Peyer's patch (tissue), 4 donors: ENCODE results near the gene GTPBP10. TPM values are rescaled to one million over a fixed set of nuclear protein-coding genes. Genes with fewer than 3 reads are reported as not detected.
"Not testable (repeated sequence)": the region's sequence is repeated elsewhere in the genome, so short reads cannot be mapped to it uniquely, and the experiment has no call there.

Source experiments
- DNase-seq, 3 donors: peaks; one replicate each; pipeline ENCODE4 v3.0.0-alpha.2; 2017 to 2019
- H3K27ac ChIP-seq, 4 donors: fragments of 200-600 bp; sonication (generic); one replicate each; pipeline ENCODE4 v1.5.1; 2016 to 2019
- H3K27me3 ChIP-seq, 2 donors: fragments of 200-600 bp; sonication (generic); one replicate each; pipeline ENCODE4 v1.5.1; 2019
- H3K36me3 ChIP-seq, 3 donors: fragments of 200-600 bp; sonication (generic); one replicate each; pipeline ENCODE4 v1.5.1; 2016 to 2019
- H3K4me1 ChIP-seq, 4 donors: fragments of 200-600 bp; sonication (generic); one replicate each; pipeline ENCODE4 v1.5.1; 2016 to 2019
- H3K4me3 ChIP-seq, 4 donors: fragments of 200-600 bp; sonication (generic); 1 replicate in 3 of 4; 2 replicates in 1 of 4; pipeline ENCODE4 v1.5.1; 2016 to 2019; ENCODE audit warnings: mild to moderate bottlenecking in 1 of 4
- H3K9me3 ChIP-seq, 4 donors: fragments of 200-600 bp; sonication (generic); one replicate each; pipeline ENCODE4 v1.5.1; 2016 to 2019; ENCODE audit warnings: mild to moderate bottlenecking in 1 of 4
- CTCF ChIP-seq, 6 experiments: fragments of 450-650 bp in 4 of 6; fragments of 200-600 bp in 2 of 6; sonication (generic) in 1 of 6; IDR thresholded peaks; one replicate each; pipeline ENCODE4 v1.5.1; 2017 to 2019; ENCODE audit warnings: antibody characterized with exemption in 6 of 6, mild to moderate bottlenecking in 3 of 6, moderate library complexity in 1 of 6
- POLR2A ChIP-seq, 2 donors: fragments of 450-650 bp; IDR thresholded peaks; one replicate each; pipeline ENCODE4 v1.5.1; 2017; ENCODE audit warnings: antibody characterized with exemption in 2 of 2, mild to moderate bottlenecking in 2 of 2, moderate library complexity in 2 of 2
- total RNA-seq, 4 donors: library from RNA; depleted of rRNA; stranded (reverse); fragments of >200 nt; gene quantifications; one replicate each; pipeline ENCODE4 v1.1.0, GENCODE V29; 2016

Gene GTPBP10
- total RNA-seq, 4 donors from 2014 or later, result 11.6 to 24.8 (median 17.8) TPM

DNA sequence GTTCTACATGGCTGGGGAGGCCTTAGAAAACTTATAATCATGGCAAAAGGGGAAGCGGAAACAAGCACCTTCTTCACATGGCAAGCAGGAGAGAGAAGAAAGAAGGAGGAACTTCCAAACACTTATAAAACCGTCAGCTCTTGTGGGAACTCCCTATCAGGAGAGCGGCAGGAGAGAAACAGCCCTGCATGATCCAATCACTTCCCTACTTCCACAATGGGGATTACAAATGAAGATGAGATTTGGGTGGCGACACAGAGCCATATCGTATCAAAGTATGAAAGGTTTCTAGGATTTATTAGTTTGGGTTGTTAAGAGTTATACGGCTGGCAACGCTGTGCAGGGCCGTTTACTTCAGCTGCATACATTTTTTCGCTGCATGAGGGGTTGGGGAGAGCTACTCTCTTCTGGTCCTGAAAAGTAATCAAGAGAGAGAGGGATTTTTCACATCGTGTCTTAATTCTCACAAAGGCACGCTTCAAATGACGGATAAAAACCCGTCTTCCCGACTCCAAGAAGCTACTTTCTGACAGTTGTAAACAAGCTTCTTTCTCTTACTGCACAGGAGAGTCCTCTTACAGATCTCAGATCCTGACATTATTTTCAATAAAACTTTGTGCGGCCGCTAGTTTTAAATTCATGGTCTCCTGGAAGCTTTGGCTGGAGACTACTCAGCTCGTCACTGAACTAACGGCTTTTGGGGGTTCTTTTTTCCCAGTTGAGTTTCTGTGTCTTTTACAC lies 751 bp upstream of the GTPBP10 start:
- TF ChIP-seq POLR2A (IDR thresholded peaks at IDR 0.05), result no peak
- TF ChIP-seq CTCF (IDR thresholded peaks at IDR 0.05), result no peak
- Histone ChIP-seq H3K36me3 (no peaks in the 10 kb centered on the region), H3K4me3 (peak overlapping the region; percentile 57 to 72 (median 72)), H3K9me3 (no peaks in the 10 kb centered on the region), H3K4me1 (peaks cover 0 to 9% (median 2%) of the 10 kb centered on the region in 4 donors), H3K27me3 (no peaks in the 10 kb centered on the region), H3K27ac (peak overlapping the region; percentile 79 to 93 (median 84))
- DNase-seq, result no peak

- Histone ChIP-seq H3K27me3 (no peaks in the 10 kb centered on the region), H3K27ac (no peak overlapping the region), H3K4me1 (peaks cover 0 to 9% (median 2%) of the 10 kb centered on the region in 4 donors), H3K4me3 (peak overlapping the region in 1 of 4 donors; percentile 71), H3K36me3 (no peaks in the 10 kb centered on the region), H3K9me3 (no peaks in the 10 kb centered on the region)
- TF ChIP-seq POLR2A (IDR thresholded peaks at IDR 0.05) (no peak), CTCF (IDR thresholded peaks at IDR 0.05) (no peak)
- no peak for DNase-seq
Observed at GRCh38 chr7:90347759-90348158, 1.2 kb downstream of the GTPBP10 start.

- DNase-seq, result no peak
- Histone ChIP-seq H3K27me3 (no peaks in the 10 kb centered on the region), H3K27ac (no peak overlapping the region), H3K4me1 (peaks cover 0 to 9% (median 2%) of the 10 kb centered on the region in 4 donors), H3K36me3 (no peaks in the 10 kb centered on the region), H3K4me3 (no peak overlapping the region), H3K9me3 (no peaks in the 10 kb centered on the region)
- TF ChIP-seq POLR2A (IDR thresholded peaks at IDR 0.05) (no peak), CTCF (IDR thresholded peaks at IDR 0.05) (no peak)
Observed at GRCh38 chr7:90349305-90349704, 2.8 kb downstream of the GTPBP10 start.

GRCh38 chr7:90350032-90350431 lies 3.5 kb downstream of the GTPBP10 start:
- not testable (repeated sequence) for H3K36me3 ChIP-seq, H3K27ac ChIP-seq, DNase-seq, H3K4me1 ChIP-seq, H3K9me3 ChIP-seq, H3K4me3 ChIP-seq, H3K27me3 ChIP-seq

DNA sequence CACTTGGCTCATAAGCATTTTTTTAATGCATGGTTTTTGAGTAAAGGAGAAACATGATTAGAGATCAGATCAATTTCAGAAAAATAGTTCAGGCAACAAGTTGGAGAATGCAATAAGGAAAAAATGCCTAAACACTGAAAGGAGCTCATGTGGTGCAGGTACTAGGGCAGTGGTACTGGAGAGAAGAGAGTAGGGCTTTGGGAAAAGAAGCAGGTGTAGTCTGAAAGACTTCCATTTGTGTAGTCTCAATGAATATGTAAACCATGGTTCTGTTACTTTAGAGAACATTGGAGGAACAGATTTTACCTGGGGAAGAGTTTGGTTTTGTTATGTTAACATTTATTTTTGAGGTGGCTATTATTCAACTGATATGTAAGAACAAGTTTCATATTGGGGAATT lies 5.5 kb downstream of the GTPBP10 start:
- Histone ChIP-seq H3K9me3 (no peaks in the 10 kb centered on the region), H3K4me1 (peaks cover 0 to 9% (median 2%) of the 10 kb centered on the region in 4 donors), H3K36me3 (peaks cover 0 to 20% (median 0%) of the 10 kb centered on the region in 3 donors), H3K27me3 (no peaks in the 10 kb centered on the region), H3K27ac (no peak overlapping the region), H3K4me3 (no peak overlapping the region)
- TF ChIP-seq CTCF (IDR thresholded peaks at IDR 0.05), result no peak
- no peak for TF ChIP-seq POLR2A (IDR thresholded peaks at IDR 0.05)
- DNase-seq, result no peak

- Histone ChIP-seq H3K27ac (no peak overlapping the region), H3K27me3 (no peaks in the 10 kb centered on the region), H3K9me3 (no peaks in the 10 kb centered on the region), H3K4me1 (no peaks in the 10 kb centered on the region), H3K4me3 (no peak overlapping the region), H3K36me3 (peaks cover 0 to 78% (median 0%) of the 10 kb centered on the region in 3 donors)
- DNase-seq, result no peak
- no peak for TF ChIP-seq CTCF (IDR thresholded peaks at IDR 0.05)
- no peak for TF ChIP-seq POLR2A (IDR thresholded peaks at IDR 0.05)
Observed at GRCh38 chr7:90383422-90383821, 36.9 kb downstream of the GTPBP10 start.
